ENCODE data around the gene KCNQ5. TPM values are rescaled to one million over a fixed set of nuclear protein-coding genes. Genes with fewer than 3 reads are reported as not detected.

Gene KCNQ5
- total and polyA plus RNA-seq, 10 of the 15 experiments (the other 5 are each of a cell fraction or from before 2014, with no cell fraction given): 0.60 to 16.2 (median 3.2) TPM

GRCh38 chr6:72809746-72810379 lies 188.0 kb downstream of the KCNQ5 start:
- intact Hi-C loops (cut with micrococcal nuclease; ENCODE audit: unreplicated experiment): no loop called here
- H3K4me2 ChIP-seq (ENCODE audit: control insufficient read depth, insufficient read depth): no peak overlapping the region
- DNase-seq (ENCODE audit: low read depth, low spot score) (no peak), FAIRE-seq (no peak), ATAC-seq (no peak)
- H2AFZ ChIP-seq (ENCODE audit: control insufficient read depth, low read depth, low read length): no peak overlapping the region
- no peak for TF ChIP-seq RELA (IDR thresholded peaks at IDR 0.05; ENCODE audit: borderline replicate concordance, partially characterized antibody)
- peak; percentile 28; the same call in 1 of the 2 replicates for TF ChIP-seq ATF7 (IDR thresholded peaks at IDR 0.05; ENCODE audit: low read depth)
- H3K79me2 ChIP-seq (ENCODE audit: control insufficient read depth, insufficient read depth, low read length): no peaks in the 10 kb centered on the region
- no peaks in the 10 kb centered on the region for H3K36me3 ChIP-seq (ENCODE audit: control insufficient read depth in 2 of 2, insufficient read depth in 2 of 2, low read length in 1 of 2)
- no peaks in the 10 kb centered on the region for H3K9me3 ChIP-seq (replicated peaks; ENCODE audit: control insufficient read depth, insufficient read depth, low read length)
- RAD21 ChIA-PET (ENCODE audit: unreplicated experiment): no interaction called here
- no peak overlapping the region for H3K27ac ChIP-seq (ENCODE audit: control insufficient read depth, insufficient read depth)
- no peaks in the 10 kb centered on the region for H3K27me3 ChIP-seq (replicated peaks in 1 of 2; ENCODE audit: control insufficient read depth in 2 of 2, insufficient read depth in 2 of 2, low read length in 1 of 2)
- POLR2A ChIA-PET: no interaction called here
- in situ Hi-C loops (cut with MboI): no loop called here
- no peak overlapping the region for H3K4me3 ChIP-seq
- WGBS (ENCODE audit: insufficient coverage, insufficient replicate concordance, low lambda C conversion rate, missing lambda C conversion rate): 95% methylated on average over 4 of the region's 4 CpGs
- H4K20me1 ChIP-seq (ENCODE audit: control insufficient read depth, insufficient read depth): no peaks in the 10 kb centered on the region
- no peak overlapping the region for H3K9ac ChIP-seq (ENCODE audit: control insufficient read depth, insufficient read depth, low read length)
- SMC1A ChIA-PET (ENCODE audit: uncharacterized antibody, unreplicated experiment): interaction anchor here (1.7 kb wide), 1 partner anchor 194 kb away, joined by 4 read pairs; no protein-coding TSS in a partner anchor
- no TSS peak for BruUV-seq (replicated peaks)
- no peaks in the 10 kb centered on the region for H3K4me1 ChIP-seq (ENCODE audit: control insufficient read depth, insufficient read depth, low read length)
- CTCF ChIA-PET: interaction anchor here (0.9 kb wide), 2 partner anchors 10 to 103 kb away, joined by 3 read pairs; no protein-coding TSS in a partner anchor

DNA sequence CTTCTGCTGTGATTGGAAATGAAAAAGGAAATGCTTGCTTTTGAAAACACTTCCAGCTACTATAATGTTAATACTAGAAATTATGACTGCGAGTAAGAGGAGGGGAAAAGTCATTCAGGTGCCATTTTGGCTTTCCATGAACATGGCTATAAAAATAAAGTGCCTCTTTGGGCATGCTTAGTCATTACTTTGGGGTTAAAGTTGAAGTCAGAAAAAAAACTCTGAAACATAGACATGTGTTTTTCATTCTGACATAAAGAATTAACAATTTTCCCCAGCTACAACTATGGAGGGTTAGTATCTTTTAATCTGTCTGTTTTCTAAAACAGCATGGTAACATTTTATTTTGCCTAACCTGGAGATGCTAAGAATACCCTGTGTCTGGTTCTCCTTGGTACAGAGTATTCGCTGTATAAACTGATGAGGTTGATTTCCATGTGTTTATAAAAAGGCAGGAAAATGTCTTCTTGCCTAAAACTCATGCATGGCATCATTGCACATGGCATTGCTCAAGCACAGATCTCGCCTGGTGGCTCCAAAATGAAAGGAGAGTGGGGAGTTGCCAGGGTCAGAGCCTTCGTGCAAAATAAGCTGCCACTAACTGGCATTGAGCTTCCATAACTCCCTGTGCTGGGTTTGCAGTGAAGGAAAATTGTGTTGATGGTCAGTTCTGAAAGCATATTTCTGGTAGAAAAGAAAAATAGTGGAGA lies 188.9 kb downstream of the KCNQ5 start:
- DNase-seq (ENCODE audit: low read depth, low spot score): no peak
- no peak for TF ChIP-seq ZBED1 (IDR thresholded peaks at IDR 0.05; ENCODE audit: borderline replicate concordance)
- TF ChIP-seq, protein P1, sequence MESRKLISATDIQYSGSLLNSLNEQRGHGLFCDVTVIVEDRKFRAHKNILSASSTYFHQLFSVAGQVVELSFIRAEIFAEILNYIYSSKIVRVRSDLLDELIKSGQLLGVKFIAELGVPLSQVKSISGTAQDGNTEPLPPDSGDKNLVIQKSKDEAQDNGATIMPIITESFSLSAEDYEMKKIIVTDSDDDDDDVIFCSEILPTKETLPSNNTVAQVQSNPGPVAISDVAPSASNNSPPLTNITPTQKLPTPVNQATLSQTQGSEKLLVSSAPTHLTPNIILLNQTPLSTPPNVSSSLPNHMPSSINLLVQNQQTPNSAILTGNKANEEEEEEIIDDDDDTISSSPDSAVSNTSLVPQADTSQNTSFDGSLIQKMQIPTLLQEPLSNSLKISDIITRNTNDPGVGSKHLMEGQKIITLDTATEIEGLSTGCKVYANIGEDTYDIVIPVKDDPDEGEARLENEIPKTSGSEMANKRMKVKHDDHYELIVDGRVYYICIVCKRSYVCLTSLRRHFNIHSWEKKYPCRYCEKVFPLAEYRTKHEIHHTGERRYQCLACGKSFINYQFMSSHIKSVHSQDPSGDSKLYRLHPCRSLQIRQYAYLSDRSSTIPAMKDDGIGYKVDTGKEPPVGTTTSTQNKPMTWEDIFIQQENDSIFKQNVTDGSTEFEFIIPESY (IDR thresholded peaks at IDR 0.05): no peak
- no peak for TF ChIP-seq RB1 (IDR thresholded peaks at IDR 0.05; ENCODE audit: borderline replicate concordance)
- no peak for TF ChIP-seq SP1 (IDR thresholded peaks at IDR 0.05; ENCODE audit: low read depth, low read length)
- no peak for TF ChIP-seq NBN (IDR thresholded peaks at IDR 0.05)
- no peak for TF ChIP-seq SMAD1 (IDR thresholded peaks at IDR 0.05; ENCODE audit: low read depth, partially characterized antibody)
- no peak for TF ChIP-seq SREBF2 (IDR thresholded peaks at IDR 0.05; ENCODE audit: low read length)
- no peak for TF ChIP-seq BCL11A (IDR thresholded peaks at IDR 0.05; ENCODE audit: low read depth, low read length)
- TF ChIP-seq TAF1 (IDR thresholded peaks at IDR 0.05; ENCODE audit: borderline replicate concordance, low read depth, low read length): no peak
- TF ChIP-seq CTCF (IDR thresholded peaks at IDR 0.05 in 2 of 3, conservative IDR thresholded peaks at IDR 0.05 in 1 of 3; ENCODE audit: control insufficient read depth in 2 of 3, extremely low read depth in 1 of 3, insufficient read depth in 1 of 3, low read depth in 3 of 3, low read length in 3 of 3): no peak
- no peak for TF ChIP-seq TCF12 (IDR thresholded peaks at IDR 0.05; ENCODE audit: low read depth, low read length)
- TF ChIP-seq NFXL1 (IDR thresholded peaks at IDR 0.05; ENCODE audit: borderline replicate concordance): no peak

More for the DNA sequence above, 188.9 kb downstream of the KCNQ5 start:
- ChIA-PET SMC1A (ENCODE audit: uncharacterized antibody, unreplicated experiment) (interaction anchor here (1.4 to 1.7 kb wide), 3 partner anchors 20 to 195 kb away, joined by 3 to 5 read pairs (median 4); no protein-coding TSS in a partner anchor), RAD21 (ENCODE audit: unreplicated experiment) (no interaction called here), CTCF (interaction anchor here (0.9 kb wide), 2 partner anchors 9 to 102 kb away, joined by 3 read pairs; no protein-coding TSS in a partner anchor), POLR2A (no interaction called here)
- Histone ChIP-seq H3K9ac (ENCODE audit: control insufficient read depth, insufficient read depth, low read length) (no peak overlapping the region), H2AFZ (ENCODE audit: control insufficient read depth, low read depth, low read length) (no peak overlapping the region), H3K79me2 (ENCODE audit: control insufficient read depth, insufficient read depth, low read length) (no peaks in the 10 kb centered on the region), H3K4me1 (ENCODE audit: control insufficient read depth, insufficient read depth, low read length) (no peaks in the 10 kb centered on the region), H4K20me1 (ENCODE audit: control insufficient read depth, insufficient read depth) (no peaks in the 10 kb centered on the region), H3K9me3 (replicated peaks; ENCODE audit: control insufficient read depth, insufficient read depth, low read length) (no peaks in the 10 kb centered on the region), H3K4me3 (no peak overlapping the region), H3K36me3 (ENCODE audit: control insufficient read depth in 2 of 2, insufficient read depth in 2 of 2, low read length in 1 of 2) (no peaks in the 10 kb centered on the region), H3K27me3 (replicated peaks in 1 of 2; ENCODE audit: control insufficient read depth in 2 of 2, insufficient read depth in 2 of 2, low read length in 1 of 2) (no peaks in the 10 kb centered on the region), H3K27ac (ENCODE audit: control insufficient read depth, insufficient read depth) (no peak overlapping the region), H3K4me2 (ENCODE audit: control insufficient read depth, insufficient read depth) (no peak overlapping the region)
- 79% methylated on average over 4 of the region's 4 CpGs for WGBS (ENCODE audit: insufficient coverage, insufficient replicate concordance, low lambda C conversion rate, missing lambda C conversion rate)
- FAIRE-seq (no peak), ATAC-seq (no peak)
- BruUV-seq (replicated peaks): no TSS peak
- intact Hi-C loops (cut with micrococcal nuclease; ENCODE audit: unreplicated experiment) (no loop called here), in situ Hi-C loops (cut with MboI) (no loop called here)

All from GM12878 (cell line).